Skeletal muscle cell (primary cell): ENCODE results near the gene BHLHE40.

Experiments
- DNase-seq: peaks from one replicate; pipeline ENCODE4 v3.0.0-alpha.2; 2010; ENCODE audit warnings: low read depth
- H3K4me3 ChIP-seq: 2 replicates; pipeline ENCODE4 v1.5.1; 2011; ENCODE audit warnings: low read depth, mild to moderate bottlenecking, control low read depth, low read length, moderate library complexity

Gene BHLHE40

GRCh38 chr3:5013021-5013906 lies 34.0 kb downstream of the BHLHE40 start:
- H3K4me3 ChIP-seq: no peak overlapping the region
- no peak for DNase-seq

- no peak for DNase-seq
- no peak overlapping the region for H3K4me3 ChIP-seq
Measured at GRCh38 chr3:5014391-5014790, 35.2 kb downstream of the BHLHE40 start.

- no peak for DNase-seq
- H3K4me3 ChIP-seq: no peak overlapping the region
Measured at GRCh38 chr3:5015056-5015455, 35.8 kb downstream of the BHLHE40 start.

- no peak overlapping the region for H3K4me3 ChIP-seq
- DNase-seq: no peak
Measured at GRCh38 chr3:5016211-5017161, 37.2 kb downstream of the BHLHE40 start.

GRCh38 chr3:5017925-5018531 lies 38.8 kb downstream of the BHLHE40 start:
- H3K4me3 ChIP-seq: no peak overlapping the region
- DNase-seq: no peak

- H3K4me3 ChIP-seq: no peak overlapping the region
- DNase-seq: no peak
Measured at GRCh38 chr3:5019411-5020241, 40.4 kb downstream of the BHLHE40 start.

GRCh38 chr3:5020242-5020722 lies 41.0 kb downstream of the BHLHE40 start:
- no peak overlapping the region for H3K4me3 ChIP-seq
- DNase-seq: no peak

GRCh38 chr3:5021116-5022092 lies 42.2 kb downstream of the BHLHE40 start:
- peak; percentile 33 for DNase-seq
- H3K4me3 ChIP-seq: no peak overlapping the region

GRCh38 chr3:5022187-5022965 lies 43.1 kb downstream of the BHLHE40 start:
- DNase-seq: no peak
- H3K4me3 ChIP-seq: no peak overlapping the region

GRCh38 chr3:5022966-5023776 lies 43.9 kb downstream of the BHLHE40 start:
- peak; percentile 98 for DNase-seq
- H3K4me3 ChIP-seq: no peak overlapping the region

- no peak overlapping the region for H3K4me3 ChIP-seq
- no peak for DNase-seq
Measured at GRCh38 chr3:5023777-5024346, 44.6 kb downstream of the BHLHE40 start.

GRCh38 chr3:5026046-5026362 lies 46.8 kb downstream of the BHLHE40 start:
- DNase-seq: no peak
- H3K4me3 ChIP-seq: no peak overlapping the region

- no peak overlapping the region for H3K4me3 ChIP-seq
- no peak for DNase-seq
Measured at GRCh38 chr3:5029715-5030114, 50.5 kb downstream of the BHLHE40 start.

- no peak overlapping the region for H3K4me3 ChIP-seq
- DNase-seq: no peak
Measured at GRCh38 chr3:5030152-5030551, 50.9 kb downstream of the BHLHE40 start.

GRCh38 chr3:5032844-5033243 lies 53.6 kb downstream of the BHLHE40 start:
- no peak for DNase-seq
- no peak overlapping the region for H3K4me3 ChIP-seq
